VCaP (cell line): Measurements from ENCODE around the gene DNM1L.

Experiments used
- H3K27ac ChIP-seq: fragments of 450-650 bp; 2 replicates; pipeline ENCODE4 v1.5.1; 2017
- CTCF ChIP-seq: fragments of 450-650 bp; conservative IDR thresholded peaks from 2 replicates; pipeline ENCODE4 v1.5.1; 2017; ENCODE audit warnings: mild to moderate bottlenecking, moderate library complexity

Gene DNM1L

GRCh38 chr12:32659908-32660440 is 19.1 kb upstream of the DNM1L start:
- H3K27ac ChIP-seq, result peak overlapping the region; percentile 25; the same call in 1 of the 2 replicates
- no peak for TF ChIP-seq CTCF

- TF ChIP-seq CTCF, result no peak
- H3K27ac ChIP-seq, result no peak overlapping the region
These were observed 17.4 kb upstream of the DNM1L start for GRCh38 chr12:32661706-32662105.

GRCh38 chr12:32662665-32663064 is 16.4 kb upstream of the DNM1L start:
- TF ChIP-seq CTCF, result no peak

GRCh38 chr12:32666018-32666417 is 13.1 kb upstream of the DNM1L start:
- no peak for TF ChIP-seq CTCF
- no peak overlapping the region for H3K27ac ChIP-seq

More at GRCh38 chr12:32662665-32663064, 16.4 kb upstream of the DNM1L start:
- H3K27ac ChIP-seq, result no peak overlapping the region

GRCh38 chr12:32669584-32669983 is 9.5 kb upstream of the DNM1L start:
- TF ChIP-seq CTCF, result no peak
- H3K27ac ChIP-seq, result no peak overlapping the region

GRCh38 chr12:32671930-32672780 is 6.9 kb upstream of the DNM1L start:
- peak; percentile 82 for TF ChIP-seq CTCF
- H3K27ac ChIP-seq, result no peak overlapping the region

GRCh38 chr12:32679920-32680237 is 778 bp downstream of the DNM1L start:
- peak overlapping the region; percentile 92 for H3K27ac ChIP-seq
- TF ChIP-seq CTCF, result no peak
